ENCODE measurements around the gene ZP2.
"Not testable (repeated sequence)": the region's sequence is repeated elsewhere in the genome, so short reads cannot be mapped to it uniquely, and the experiment has no call there.

ZP2 gene

GRCh38 chr16:21211486-21211885 lies at the start of gene ZP2:
Gene ZP2 (minus strand): TSS chr16:21211574. CDS start chr16:21211547, 27 bp downstream.
- no peak for DNase-seq (ENCODE audit: low read depth in 2 of 2)

GRCh38 chr16:21257284-21257683 lies 45.9 kb upstream of the ZP2 start:
- no peak for DNase-seq (ENCODE audit: low read depth in 2 of 2)

- no peak for DNase-seq (ENCODE audit: low read depth in 2 of 2)
Observed at GRCh38 chr16:21256636-21257035, 45.3 kb upstream of the ZP2 start.

- no peak for DNase-seq (ENCODE audit: low read depth in 2 of 2)
Observed at GRCh38 chr16:21253470-21253869, 42.1 kb upstream of the ZP2 start.

GRCh38 chr16:21250072-21250923 lies 38.9 kb upstream of the ZP2 start:
- DNase-seq (ENCODE audit: low read depth in 2 of 2): no peak

GRCh38 chr16:21248179-21248578 lies 36.8 kb upstream of the ZP2 start:
- DNase-seq (ENCODE audit: low read depth in 2 of 2): not testable (repeated sequence)

GRCh38 chr16:21244518-21245215 lies 33.3 kb upstream of the ZP2 start:
- no peak for DNase-seq (ENCODE audit: low read depth in 2 of 2)

GRCh38 chr16:21242756-21243155 lies 31.4 kb upstream of the ZP2 start:
- DNase-seq (ENCODE audit: low read depth in 2 of 2): no peak

- DNase-seq (ENCODE audit: low read depth in 2 of 2): no peak
Observed at GRCh38 chr16:21239646-21240045, 28.3 kb upstream of the ZP2 start.

- DNase-seq (ENCODE audit: low read depth in 2 of 2): no peak
Observed at GRCh38 chr16:21236831-21237230, 25.5 kb upstream of the ZP2 start.

- DNase-seq (ENCODE audit: low read depth in 2 of 2): no peak
Observed at GRCh38 chr16:21235199-21235585, 23.8 kb upstream of the ZP2 start.

- no peak for DNase-seq (ENCODE audit: low read depth in 2 of 2)
Observed at GRCh38 chr16:21233521-21234150, 22.3 kb upstream of the ZP2 start, which contains the start of gene ANKS4B. Gene ANKS4B (plus strand): TSS chr16:21233699. CDS start chr16:21233738, 39 bp downstream.

- DNase-seq (ENCODE audit: low read depth in 2 of 2): no peak
Observed at GRCh38 chr16:21233045-21233520, 21.7 kb upstream of the ZP2 start.

GRCh38 chr16:21228361-21228872 lies 17.0 kb upstream of the ZP2 start:
- DNase-seq (ENCODE audit: low read depth in 2 of 2): no peak

GRCh38 chr16:21227866-21228265 lies 16.5 kb upstream of the ZP2 start:
- no peak for DNase-seq (ENCODE audit: low read depth in 2 of 2)

GRCh38 chr16:21226749-21227148 lies 15.4 kb upstream of the ZP2 start:
- DNase-seq (ENCODE audit: low read depth in 2 of 2): no peak

GRCh38 chr16:21224800-21225199 lies 13.4 kb upstream of the ZP2 start:
- no peak for DNase-seq (ENCODE audit: low read depth in 2 of 2)

- no peak for DNase-seq (ENCODE audit: low read depth in 2 of 2)
Observed at GRCh38 chr16:21223787-21224186, 12.4 kb upstream of the ZP2 start.

GRCh38 chr16:21222495-21223337 lies 11.3 kb upstream of the ZP2 start:
- DNase-seq (ENCODE audit: low read depth in 2 of 2): no peak

- DNase-seq (ENCODE audit: low read depth in 2 of 2): no peak
Observed at GRCh38 chr16:21219551-21219950, 8.2 kb upstream of the ZP2 start.

GRCh38 chr16:21218153-21218552 lies 6.8 kb upstream of the ZP2 start:
- DNase-seq (ENCODE audit: low read depth in 2 of 2): no peak
